Measurements from ENCODE around the gene LZTS3.

The LZTS3 gene

DNA sequence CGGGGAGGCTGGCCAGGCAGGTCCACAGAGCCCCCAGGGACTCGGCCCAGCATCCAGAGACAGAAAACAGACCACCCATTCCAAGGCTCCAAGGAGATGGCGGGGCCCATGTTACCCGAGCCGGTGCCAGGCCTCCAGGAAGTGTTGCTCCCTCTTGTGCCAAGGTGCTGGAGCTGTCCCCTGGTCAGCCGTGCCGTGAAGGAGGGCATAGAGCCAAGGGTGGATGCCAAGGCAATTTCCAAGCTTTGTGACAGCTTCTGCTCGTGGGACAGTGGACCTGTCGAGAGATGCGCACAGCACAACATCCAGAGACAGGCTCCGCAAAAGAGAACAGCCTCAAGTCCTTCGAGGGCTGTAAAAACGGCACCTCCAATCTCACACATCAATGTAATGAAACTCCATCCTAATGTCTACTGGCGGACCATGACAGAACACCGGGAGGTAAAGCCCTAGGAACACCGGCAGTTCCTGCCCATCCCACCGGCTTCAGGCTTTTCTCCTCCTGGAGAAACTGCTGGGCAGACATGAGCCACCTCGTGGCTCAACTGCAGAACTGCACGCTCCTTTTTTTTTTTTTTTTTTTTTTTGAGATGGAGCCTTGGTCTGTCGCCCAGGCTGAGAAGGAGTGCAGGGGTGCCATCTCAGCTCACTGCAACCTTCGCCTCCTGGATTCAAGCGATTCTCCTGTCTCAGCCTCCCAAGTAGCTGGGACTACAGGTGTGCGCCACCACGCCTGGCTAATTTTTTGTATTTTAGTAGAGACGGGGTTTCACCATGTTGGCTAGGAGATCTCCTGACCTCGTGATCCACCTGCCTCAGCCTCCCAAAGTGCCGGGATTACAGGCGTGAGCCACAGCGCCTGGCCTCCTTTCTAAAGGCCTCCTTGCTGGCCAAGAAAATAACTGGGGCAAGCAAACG is 57.9 kb downstream of the LZTS3 start:
- in situ Hi-C loops (cut with HindIII; ENCODE audit: low sequenced_read_pairs): no loop called here
